H1 (cell line): ENCODE measurements around the gene ARHGAP12. TPM values are rescaled to one million over a fixed set of nuclear protein-coding genes. Genes with fewer than 3 reads are reported as not detected.

Experiments used
- CTCF ChIA-PET: fragments of 300-600 bp; sonication (Branson Sonifier 250); formaldehyde crosslinking; loops from one replicate; lab custom pipeline; 2021; ENCODE audit not compliant: partially characterized antibody; lab: Charles Lee
- POLR2A ChIA-PET: fragments of 300-600 bp; sonication (Branson Sonifier 250); formaldehyde crosslinking; loops from one replicate; lab custom pipeline; 2021; ENCODE audit warnings: inconsistent platforms; ENCODE audit not compliant: partially characterized antibody; lab: Charles Lee
- DNase-seq, 2 experiments: peaks; one replicate each; pipeline versions ENCODE4 v3.0.0 to v3.0.0-alpha.2; 2010 to 2022; ENCODE audit warnings: low spot score in 2 of 2, low read depth in 1 of 2, mixed read lengths in 1 of 2
- FAIRE-seq: peaks from 2 replicates; lab custom pipeline; 2011; peaks lifted over from hg19 to GRCh38; lab: Jason Lieb, UNC
- H2AFZ ChIP-seq: 2 replicates; pipeline ENCODE4 v1.8.1; 2012; ENCODE audit warnings: low read length, inconsistent platforms
- H2AK5ac ChIP-seq: 2 replicates; pipeline ENCODE4 v1.6.1; 2013; ENCODE audit warnings: low read depth, low read length
- H2BK120ac ChIP-seq: replicated peaks from 2 replicates; pipeline ENCODE3; 2013; ENCODE audit warnings: low read depth, low read length, inconsistent platforms
- H2BK12ac ChIP-seq: 2 replicates; pipeline ENCODE4 v1.6.1; 2013; ENCODE audit warnings: low read depth, low read length
- H2BK15ac ChIP-seq: 2 replicates; pipeline ENCODE4 v1.6.1; 2013; ENCODE audit warnings: low read length
- H2BK20ac ChIP-seq: 2 replicates; pipeline ENCODE4 v1.6.1; 2013; ENCODE audit warnings: low read length
- H2BK5ac ChIP-seq: 2 replicates; pipeline ENCODE4 v1.6.1; 2013; ENCODE audit warnings: low read depth, low read length
- H3K14ac ChIP-seq: 2 replicates; pipeline ENCODE4 v1.6.1; 2013; ENCODE audit warnings: inconsistent platforms; ENCODE audit not compliant: insufficient read length
- H3K18ac ChIP-seq: 2 replicates; pipeline ENCODE4 v1.6.1; 2013; ENCODE audit warnings: low read length; ENCODE audit errors: extremely low read depth
- H3K23ac ChIP-seq: 2 replicates; pipeline ENCODE4 v1.6.1; 2013; ENCODE audit warnings: inconsistent platforms; ENCODE audit not compliant: insufficient read length
- H3K23me2 ChIP-seq: 2 replicates; pipeline ENCODE4 v1.6.1; 2013; ENCODE audit warnings: low read depth, low read length
- H3K27ac ChIP-seq: 2 replicates; pipeline ENCODE4 v1.6.1; 2011; ENCODE audit warnings: low read depth, low read length, inconsistent platforms
- H3K27me3 ChIP-seq, 4 experiments: replicated peaks in 1 of 4; 1 replicate in 1 of 4; 2 replicates in 3 of 4; pipeline versions ENCODE4 v1.6.1 to v1.8.1; 2011 to 2013; ENCODE audit warnings: low read length in 3 of 4, mild to moderate bottlenecking in 3 of 4, inconsistent platforms in 2 of 4, mixed read lengths in 2 of 4, moderate library complexity in 1 of 4; ENCODE audit not compliant: control insufficient read depth in 3 of 4, insufficient read depth in 3 of 4; ENCODE audit errors: extremely low read depth in 1 of 4
- H3K36me3 ChIP-seq, 4 experiments: 2 replicates each; pipeline versions ENCODE4 v1.6.1 to v1.8.1; 2011 to 2013; ENCODE audit warnings: mild to moderate bottlenecking in 4 of 4, low read length in 3 of 4, moderate library complexity in 2 of 4, control low read depth in 1 of 4, inconsistent platforms in 1 of 4; ENCODE audit not compliant: insufficient read depth in 4 of 4, control insufficient read depth in 2 of 4
- H3K4ac ChIP-seq: replicated peaks from 2 replicates; pipeline ENCODE3; 2013; ENCODE audit warnings: low read length, low read depth, mixed read lengths, inconsistent platforms; ENCODE audit not compliant: insufficient read length
- H3K4me1 ChIP-seq, 4 experiments: replicated peaks in 1 of 4; 1 replicate in 1 of 4; 2 replicates in 3 of 4; pipeline versions ENCODE4 v1.6.1 to v1.8.1; 2011 to 2013; ENCODE audit warnings: low read length in 3 of 4, inconsistent platforms in 2 of 4, mixed read lengths in 1 of 4; ENCODE audit not compliant: insufficient read depth in 4 of 4, control insufficient read depth in 3 of 4
- H3K4me2 ChIP-seq, 2 experiments: 2 replicates each; pipeline versions ENCODE4 v1.6.1 to v1.8.1; 2011 to 2013; ENCODE audit warnings: low read depth in 2 of 2, low read length in 2 of 2, control low read depth in 1 of 2, inconsistent platforms in 1 of 2, mild to moderate bottlenecking in 1 of 2; ENCODE audit not compliant: insufficient read depth in 1 of 2
- H3K4me3 ChIP-seq, 4 experiments: fragments of 200-600, 300-600 bp in 1 of 4; sonication (generic), shearing (Covaris generic), sonication (Bioruptor Twin) in 1 of 4; 2 replicates each; pipeline versions ENCODE4 v1.5.1 to v1.8.1; 2011 to 2016; ENCODE audit warnings: low read length in 4 of 4, low read depth in 3 of 4, control low read depth in 2 of 4, inconsistent platforms in 2 of 4, mild to moderate bottlenecking in 2 of 4, mixed read lengths in 1 of 4, moderate library complexity in 1 of 4; ENCODE audit not compliant: insufficient read depth in 2 of 4; ENCODE audit errors: extremely low read depth in 1 of 4
- H3K56ac ChIP-seq: replicated peaks from 2 replicates; pipeline ENCODE3; 2013; ENCODE audit warnings: low read depth, mild to moderate bottlenecking, mixed read lengths, low read length, inconsistent platforms; ENCODE audit not compliant: insufficient read length
- H3K79me1 ChIP-seq: 2 replicates; pipeline ENCODE4 v1.6.1; 2013; ENCODE audit warnings: low read depth, low read length, control low read depth
- H3K79me2 ChIP-seq, 2 experiments: 2 replicates each; pipeline versions ENCODE4 v1.6.1 to v1.8.1; 2012 to 2013; ENCODE audit warnings: low read length in 2 of 2, mild to moderate bottlenecking in 2 of 2, inconsistent platforms in 1 of 2; ENCODE audit not compliant: insufficient read depth in 2 of 2, control insufficient read depth in 1 of 2
- H3K9ac ChIP-seq, 4 experiments: replicated peaks in 1 of 4; 1 replicate in 1 of 4; 2 replicates in 3 of 4; pipeline versions ENCODE4 v1.6.1 to v1.8.1; 2011 to 2013; ENCODE audit warnings: low read depth in 3 of 4, low read length in 3 of 4, control low read depth in 2 of 4, mild to moderate bottlenecking in 2 of 4, moderate library complexity in 2 of 4, inconsistent platforms in 1 of 4; ENCODE audit errors: extremely low read depth in 1 of 4
- H3K9me3 ChIP-seq, 2 experiments: 2 replicates each; pipeline versions ENCODE4 v1.6.1 to v1.8.1; 2012 to 2013; ENCODE audit warnings: mild to moderate bottlenecking in 2 of 2, moderate library complexity in 2 of 2, control low read depth in 1 of 2, inconsistent platforms in 1 of 2, low read depth in 1 of 2, low read length in 1 of 2, mixed read lengths in 1 of 2; ENCODE audit not compliant: insufficient read depth in 2 of 2
- H4K20me1 ChIP-seq, 2 experiments: replicated peaks in 1 of 2; 2 replicates each; pipeline versions ENCODE3 to v1.8.1; 2011 to 2013; ENCODE audit warnings: inconsistent platforms in 2 of 2, low read length in 2 of 2, mild to moderate bottlenecking in 1 of 2; ENCODE audit not compliant: insufficient read depth in 2 of 2, control insufficient read depth in 1 of 2
- H4K5ac ChIP-seq: 2 replicates; pipeline ENCODE4 v1.6.1; 2013; ENCODE audit warnings: low read length, low read depth, mixed read lengths, inconsistent platforms; ENCODE audit not compliant: insufficient read length
- H4K8ac ChIP-seq: 2 replicates; pipeline ENCODE4 v1.8.0; 2013; ENCODE audit warnings: mild to moderate bottlenecking, moderate library complexity, low read length, inconsistent platforms; ENCODE audit not compliant: insufficient read depth; ENCODE audit errors: extremely low read depth
- H4K91ac ChIP-seq: replicated peaks from 2 replicates; pipeline ENCODE3; 2013; ENCODE audit warnings: low read length, mixed read lengths, inconsistent platforms; ENCODE audit not compliant: insufficient read length
- BCL11A ChIP-seq, 2 experiments: IDR thresholded peaks; one replicate each; pipeline ENCODE4 v1.6.1; 2011; ENCODE audit warnings: low read depth in 2 of 2, low read length in 2 of 2, mild to moderate bottlenecking in 2 of 2
- GTF2F1 ChIP-seq: IDR thresholded peaks from 2 replicates; pipeline ENCODE4 v1.6.1; 2012; ENCODE audit warnings: low read depth, low read length, improper control_type of control experiment, borderline replicate concordance
- HDAC6 ChIP-seq: IDR thresholded peaks from one replicate; pipeline ENCODE4 v1.7.1; 2012; ENCODE audit warnings: low read depth, mild to moderate bottlenecking, inconsistent platforms, low read length, moderate library complexity
- JUN ChIP-seq: IDR thresholded peaks from 2 replicates; pipeline ENCODE4 v1.6.1; 2011; ENCODE audit warnings: low read depth, mild to moderate bottlenecking, improper control_type of control experiment, low read length
- KDM5A ChIP-seq: fragments of 200-600 bp; IDR thresholded peaks from 2 replicates; pipeline ENCODE4 v1.7.1; 2012; ENCODE audit warnings: mild to moderate bottlenecking, low read length, inconsistent platforms, mixed read lengths
- MAFK ChIP-seq: IDR thresholded peaks from 2 replicates; pipeline ENCODE4 v1.6.1; 2012; ENCODE audit warnings: low read depth, mild to moderate bottlenecking, improper control_type of control experiment, low read length
- NANOG ChIP-seq: IDR thresholded peaks from 2 replicates; pipeline ENCODE4 v1.6.1; 2011; ENCODE audit warnings: low read length, low read depth, mild to moderate bottlenecking, inconsistent platforms; ENCODE audit not compliant: insufficient read depth, poor library complexity, severe bottlenecking
- POU5F1 ChIP-seq: IDR thresholded peaks from 2 replicates; pipeline ENCODE4 v1.6.1; 2011; ENCODE audit warnings: low read depth, mild to moderate bottlenecking, low read length, moderate library complexity
- RNF2 ChIP-seq: fragments of 200-900, 300-1000 bp; sonication (generic); IDR thresholded peaks from 2 replicates; pipeline ENCODE4 v1.7.1; 2016; ENCODE audit warnings: borderline replicate concordance, low read depth, mild to moderate bottlenecking, antibody characterized with exemption, low read length; ENCODE audit not compliant: poor library complexity, severe bottlenecking; ENCODE audit errors: missing control alignments
- RXRA ChIP-seq: IDR thresholded peaks from 2 replicates; pipeline ENCODE4 v1.6.1; 2011; ENCODE audit warnings: low read depth, mild to moderate bottlenecking, low read length, moderate library complexity; ENCODE audit not compliant: insufficient read depth
- SP4 ChIP-seq: IDR thresholded peaks from 2 replicates; pipeline ENCODE4 v1.6.1; 2012; ENCODE audit warnings: low read length, inconsistent platforms
- SRF ChIP-seq: IDR thresholded peaks from 2 replicates; pipeline ENCODE4 v1.6.1; 2011; ENCODE audit warnings: mild to moderate bottlenecking, low read depth, low read length, moderate library complexity
- USF2 ChIP-seq: IDR thresholded peaks from 2 replicates; pipeline ENCODE4 v1.6.1; 2011; ENCODE audit warnings: low read length, improper control_type of control experiment
- WGBS, 2 experiments: shearing (Covaris generic) in 1 of 2; methylation state at CpG; one replicate each; pipeline versions ENCODE4 v1.1.6 to v1.1.7; 2013 to 2015; ENCODE audit warnings: low lambda C conversion rate in 2 of 2, mixed read lengths in 2 of 2, inconsistent platforms in 1 of 2, low coverage in 1 of 2, missing lambda C conversion rate in 1 of 2; ENCODE audit not compliant: insufficient replicate concordance in 2 of 2, insufficient coverage in 1 of 2, insufficient read length in 1 of 2; ENCODE audit errors: extremely low coverage in 1 of 2, missing lambda C conversion rate in 1 of 2; 5-methylcytosine and 5-hydroxymethylcytosine counted together
- polyA plus RNA-seq, 7 experiments: library from polyadenylated mRNA; depleted of rRNA in 3 of 7; stranded (reverse) in 5 of 7; unstranded in 2 of 7; fragments of >200 nt in 5 of 7; fragments of 200-250 nt in 2 of 7; gene quantifications; 1 replicate in 5 of 7; 2 replicates in 1 of 7; 4 replicates in 1 of 7; pipeline versions ENCODE4 v1.2.1 to v1.2.3, GENCODE V29; 2011 to 2013; ENCODE audit warnings: missing spikeins in 2 of 7, mixed read lengths in 2 of 7
- total RNA-seq: library from RNA; stranded (reverse); fragmentation: NEBNext Ultra II Directional; extraction: Animal tissue kit (Norgen Biotek cat#: 25700); gene quantifications from 2 replicates; pipeline ENCODE4 v1.2.1, GENCODE V29; 2021

Gene ARHGAP12
- total and polyA plus RNA-seq, 2 of the 8 experiments (the other 6 are each of a cell fraction or from before 2014, with no cell fraction given): 10.1 to 39.0 TPM

GRCh38 chr10:31936086-31936485 is 7.5 kb upstream of the ARHGAP12 start:
- Histone ChIP-seq H3K18ac (no peak overlapping the region), H3K14ac (no peak overlapping the region), H2BK12ac (no peak overlapping the region), H2BK120ac (peak overlapping the region; percentile 22), H3K79me1 (no peaks in the 10 kb centered on the region), H3K9ac (no peak overlapping the region), H3K36me3 (no peaks in the 10 kb centered on the region), H3K79me2 (no peaks in the 10 kb centered on the region), H3K23me2 (no peaks in the 10 kb centered on the region), H3K27ac (no peak overlapping the region), H2BK20ac (no peak overlapping the region), H4K8ac (no peak overlapping the region), H2AK5ac (no peak overlapping the region), H3K4me2 (no peak overlapping the region), H3K9me3 (no peaks in the 10 kb centered on the region), H3K4me3 (no peak overlapping the region), H4K91ac (no peak overlapping the region), H3K4me1 (no peaks in the 10 kb centered on the region), H3K56ac (no peak overlapping the region), H3K23ac (no peak overlapping the region), H3K27me3 (no peaks in the 10 kb centered on the region), H2BK15ac (no peak overlapping the region), H4K5ac (no peak overlapping the region), H2AFZ (no peak overlapping the region), H3K4ac (no peak overlapping the region), H4K20me1 (no peaks in the 10 kb centered on the region), H2BK5ac (no peak overlapping the region)
- no peak for FAIRE-seq
- no peak for DNase-seq
- WGBS, 2 experiments: 100% methylated on average over 1 of the region's 1 CpG; no CpG with 5 or more reads in 1 of the 2 experiments
- ChIA-PET CTCF (interaction anchor here (0.7 to 0.9 kb wide), 3 partner anchors 45 to 98 kb away, joined by 3 to 4 read pairs (median 3); no protein-coding TSS in a partner anchor), POLR2A (interaction anchor here (0.6 to 1.3 kb wide), 2 partner anchors 9 to 66 kb away, joined by 3 read pairs; no protein-coding TSS in a partner anchor)
- no peak for TF ChIP-seq BCL11A (IDR thresholded peaks at IDR 0.05; ENCODE audit: low read depth in 2 of 2, low read length in 2 of 2)
- no peak for TF ChIP-seq NANOG
- TF ChIP-seq USF2: no peak
- TF ChIP-seq GTF2F1: no peak
- TF ChIP-seq HDAC6: no peak
- TF ChIP-seq POU5F1: no peak
- no peak for TF ChIP-seq RXRA
- TF ChIP-seq MAFK: no peak
- TF ChIP-seq JUN: no peak
- no peak for TF ChIP-seq KDM5A
- no peak for TF ChIP-seq SRF
- TF ChIP-seq SP4: no peak
- TF ChIP-seq RNF2: no peak
